Stomach (tissue), 9 donors: Measurements from ENCODE around the gene ATAD3A. TPM values are rescaled to one million over a fixed set of nuclear protein-coding genes. Genes with fewer than 3 reads are reported as not detected.
"Not testable (repeated sequence)": the region's sequence is repeated elsewhere in the genome, so short reads cannot be mapped to it uniquely, and the experiment has no call there.

Experiments used
- DNase-seq, 2 donors: peaks; one replicate each; pipeline versions ENCODE4 v3.0.0 to v3.0.0-alpha.2; 2013 to 2019
- H3K27ac ChIP-seq, 5 donors: fragments of 200-600 bp in 4 of 5; sonication (generic) in 4 of 5; one replicate each; pipeline ENCODE4 v1.5.1; 2013 to 2019; ENCODE audit warnings: mild to moderate bottlenecking in 1 of 5, moderate library complexity in 1 of 5
- H3K27me3 ChIP-seq, 3 donors: fragments of 200-600 bp; sonication (generic); one replicate each; pipeline ENCODE4 v1.5.1; 2017 to 2019; ENCODE audit warnings: mixed run types in 1 of 3
- H3K36me3 ChIP-seq, 4 donors: fragments of 200-600 bp; sonication (generic); 1 replicate in 3 of 4; 2 replicates in 1 of 4; pipeline ENCODE4 v1.5.1; 2016 to 2019
- H3K4me1 ChIP-seq, 4 donors: fragments of 200-600 bp; sonication (generic); one replicate each; pipeline ENCODE4 v1.5.1; 2016 to 2019
- H3K4me3 ChIP-seq, 4 donors: fragments of 200-600 bp; sonication (generic) in 3 of 4; one replicate each; pipeline ENCODE4 v1.5.1; 2016 to 2019; ENCODE audit warnings: mild to moderate bottlenecking in 1 of 4
- H3K9me3 ChIP-seq, 4 donors: fragments of 200-600 bp; sonication (generic); one replicate each; pipeline ENCODE4 v1.5.1; 2016 to 2019
- EP300 ChIP-seq: sonication (generic); formaldehyde crosslinking; IDR thresholded peaks from one replicate; pipeline ENCODE4 v1.6.1; 2017; ENCODE audit warnings: antibody characterized with exemption
- POLR2A ChIP-seq, 4 donors: fragments of 450-650 bp; IDR thresholded peaks; one replicate each; pipeline ENCODE4 v1.6.1; 2016; ENCODE audit warnings: antibody characterized with exemption in 4 of 4, control low read depth in 2 of 4, mild to moderate bottlenecking in 1 of 4, moderate library complexity in 1 of 4
- POLR2AphosphoS5 ChIP-seq, 3 donors: sonication (generic); formaldehyde crosslinking; IDR thresholded peaks; one replicate each; pipeline ENCODE4 v1.6.1; 2016; ENCODE audit warnings: antibody characterized with exemption in 3 of 3
- WGBS, 5 donors: extraction: QIAGEN DNeasy Blood & Tissue Kit in 3 of 5; methylation state at CpG; one replicate each; pipeline versions ENCODE4 v1.1.5 to v1.1.7; 2013 to 2018; 5-methylcytosine and 5-hydroxymethylcytosine counted together
- intact Hi-C: fragments of 100-400 bp; cut with DNase I; formaldehyde crosslinking; loops from one replicate; pipeline ENCODE4 v1.15.1; 2023; ENCODE audit warnings: low total_unique reads
- polyA plus RNA-seq, 3 donors: library from polyadenylated mRNA; stranded (reverse); fragments of 200-250 nt; gene quantifications; one replicate each; pipeline ENCODE4 v1.2.3, GENCODE V29; 2013
- total RNA-seq, 5 donors: library from RNA; depleted of rRNA; stranded (reverse); fragments of >200 nt; gene quantifications; one replicate each; pipeline versions ENCODE4 v1.1.0 to v1.2.3, GENCODE V29; 2014 to 2016
- TF ChIP-seq, protein P1 (sequence below), 7 experiments: fragments of 450-650 bp in 4 of 7; fragments of 200-600 bp in 3 of 7; sonication (generic) in 3 of 7; IDR thresholded peaks; one replicate each; pipeline ENCODE4 v1.5.1; 2016 to 2019; ENCODE audit warnings: antibody characterized with exemption in 7 of 7, control low read depth in 2 of 7, mild to moderate bottlenecking in 1 of 7
- donor health status: healthy with polysubstance abuse.
- donor health status: Bipolar disorder and iron deficiency.
- donor health status: healthy.

The ATAD3A gene
- total and polyA plus RNA-seq, 8 donors = 10.6 to 92.1 (median 18.7) TPM

DNA sequence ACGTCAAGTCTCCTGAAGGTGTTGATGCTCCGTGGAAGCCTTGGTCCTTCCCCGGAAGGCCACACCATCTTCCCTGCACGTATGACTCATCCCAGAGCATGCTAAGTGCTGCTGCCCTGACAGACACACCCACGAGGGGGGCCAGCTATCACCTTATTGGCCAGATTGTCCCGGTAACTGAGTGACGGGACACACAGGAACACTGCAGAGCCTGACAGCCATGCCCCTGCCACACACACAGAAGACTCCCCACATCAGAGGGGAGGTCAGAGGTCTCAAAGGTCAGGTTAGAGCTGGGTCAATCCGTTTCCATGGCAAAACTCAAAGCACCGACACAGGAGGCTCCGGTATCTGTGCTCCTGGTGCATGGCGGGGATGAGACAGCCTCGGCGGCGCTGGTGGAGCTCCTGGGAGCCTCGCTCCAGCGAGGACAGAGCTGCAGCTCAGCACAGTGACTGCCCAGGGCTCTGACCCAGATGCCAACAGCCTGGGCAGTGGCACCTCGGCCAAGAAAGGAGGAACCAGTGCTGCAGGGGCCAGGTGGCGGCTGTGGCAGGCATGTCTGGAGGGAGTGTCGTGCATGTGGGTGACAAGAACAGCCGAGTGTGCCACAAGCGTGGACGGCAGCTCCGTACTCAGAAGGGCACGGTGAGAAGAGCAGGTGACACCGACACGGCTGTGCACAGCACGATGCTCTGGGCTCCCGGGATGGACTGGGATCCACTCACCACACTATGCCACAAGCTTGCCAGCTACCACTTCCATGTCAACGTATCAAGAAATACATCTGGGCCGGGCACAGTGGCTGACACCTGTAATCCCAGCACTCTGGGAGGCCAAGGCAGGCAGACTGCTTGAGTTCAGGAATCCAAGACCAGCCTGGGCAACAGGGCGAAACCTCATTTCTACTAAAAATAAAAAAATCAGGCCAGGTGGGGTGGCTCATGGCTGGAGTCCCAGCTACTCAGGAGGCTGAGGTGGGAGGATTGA lies 43.3 kb downstream of the ATAD3A start:
- intact Hi-C loops = no loop called here

DNA sequence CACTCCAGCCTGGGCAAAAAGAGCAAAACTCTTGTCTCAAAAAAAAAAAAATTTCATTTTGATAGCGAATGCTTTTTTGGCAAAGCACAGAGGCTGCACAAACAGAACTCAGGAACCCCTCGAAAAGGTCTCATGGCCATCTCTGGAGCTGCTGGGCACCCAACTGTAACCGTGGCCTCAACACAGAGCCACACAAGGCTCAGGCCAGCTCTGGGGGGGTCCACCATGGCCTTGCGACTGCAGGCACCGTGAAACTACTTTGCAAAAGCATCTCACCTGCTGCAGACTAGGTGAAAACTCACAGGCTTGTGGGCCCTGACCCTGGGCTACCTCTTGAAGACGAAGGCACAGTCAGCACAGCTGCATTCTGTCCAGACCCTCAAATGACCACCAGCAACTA lies 44.5 kb downstream of the ATAD3A start:
- TF ChIP-seq POLR2AphosphoS5 (IDR thresholded peaks at IDR 0.05) (no peak), EP300 (no peak), POLR2A (IDR thresholded peaks at IDR 0.05) (no peak)
- TF ChIP-seq, protein P1, sequence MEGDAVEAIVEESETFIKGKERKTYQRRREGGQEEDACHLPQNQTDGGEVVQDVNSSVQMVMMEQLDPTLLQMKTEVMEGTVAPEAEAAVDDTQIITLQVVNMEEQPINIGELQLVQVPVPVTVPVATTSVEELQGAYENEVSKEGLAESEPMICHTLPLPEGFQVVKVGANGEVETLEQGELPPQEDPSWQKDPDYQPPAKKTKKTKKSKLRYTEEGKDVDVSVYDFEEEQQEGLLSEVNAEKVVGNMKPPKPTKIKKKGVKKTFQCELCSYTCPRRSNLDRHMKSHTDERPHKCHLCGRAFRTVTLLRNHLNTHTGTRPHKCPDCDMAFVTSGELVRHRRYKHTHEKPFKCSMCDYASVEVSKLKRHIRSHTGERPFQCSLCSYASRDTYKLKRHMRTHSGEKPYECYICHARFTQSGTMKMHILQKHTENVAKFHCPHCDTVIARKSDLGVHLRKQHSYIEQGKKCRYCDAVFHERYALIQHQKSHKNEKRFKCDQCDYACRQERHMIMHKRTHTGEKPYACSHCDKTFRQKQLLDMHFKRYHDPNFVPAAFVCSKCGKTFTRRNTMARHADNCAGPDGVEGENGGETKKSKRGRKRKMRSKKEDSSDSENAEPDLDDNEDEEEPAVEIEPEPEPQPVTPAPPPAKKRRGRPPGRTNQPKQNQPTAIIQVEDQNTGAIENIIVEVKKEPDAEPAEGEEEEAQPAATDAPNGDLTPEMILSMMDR (IDR thresholded peaks at IDR 0.05) = no peak
- Histone ChIP-seq H3K27ac (no peak overlapping the region), H3K9me3 (no peaks in the 10 kb centered on the region), H3K36me3 (peaks cover 3 to 36% (median 21%) of the 10 kb centered on the region in 4 donors), H3K4me3 (no peak overlapping the region), H3K27me3 (no peaks in the 10 kb centered on the region), H3K4me1 (peaks cover 0 to 26% (median 7%) of the 10 kb centered on the region in 4 donors)
- 85 to 92% (median 88%) methylated on average over 4 to 6 of the region's 6 CpGs for WGBS, 5 donors
- intact Hi-C loops = no loop called here
- no peak for DNase-seq

More for the DNA sequence above, 43.3 kb downstream of the ATAD3A start:
- Histone ChIP-seq H3K9me3 (no peaks in the 10 kb centered on the region), H3K36me3 (peaks cover 0 to 24% (median 9%) of the 10 kb centered on the region in 4 donors), H3K4me1 (peaks cover 0 to 35% (median 14%) of the 10 kb centered on the region in 4 donors), H3K4me3 (no peak overlapping the region), H3K27me3 (no peaks in the 10 kb centered on the region), H3K27ac (peak overlapping the region in 1 of 5 donors; percentile 29)
- 68 to 72% (median 69%) methylated on average over 23 to 31 of the region's 31 CpGs for WGBS, 5 donors
- TF ChIP-seq POLR2AphosphoS5 (IDR thresholded peaks at IDR 0.05) (no peak), EP300 (no peak), POLR2A (IDR thresholded peaks at IDR 0.05) (no peak)
- TF ChIP-seq, protein P1 (IDR thresholded peaks at IDR 0.05) = no peak
- DNase-seq = peak in 1 of 2 donors; percentile 41

DNA sequence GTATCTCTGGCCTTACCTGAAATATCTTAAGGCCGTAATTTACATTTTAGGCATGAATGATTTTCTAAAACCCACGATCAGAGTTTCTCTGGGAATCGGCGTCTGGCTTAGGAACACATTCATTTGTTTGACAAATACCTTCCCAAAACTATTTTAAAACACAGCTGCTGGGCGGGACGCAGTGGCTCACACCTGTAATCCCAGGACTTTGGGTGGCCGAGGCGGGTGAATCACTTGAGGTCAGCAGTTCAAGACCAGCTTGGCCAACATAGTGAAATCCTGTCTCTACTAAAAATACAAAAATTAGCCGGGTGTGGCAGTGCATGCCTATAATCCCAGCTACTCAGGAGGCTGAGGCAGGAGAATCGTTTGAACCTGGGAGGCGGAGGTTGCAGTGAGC lies 45.0 kb downstream of the ATAD3A start:
- H3K36me3 ChIP-seq = peaks cover 7 to 37% (median 25%) of the 10 kb centered on the region in 4 donors
- WGBS, 5 donors = 88 to 92% (median 90%) methylated on average over 11 of the region's 11 CpGs
- H3K9me3 ChIP-seq, DNase-seq, H3K4me3 ChIP-seq, H3K27ac ChIP-seq, H3K27me3 ChIP-seq, intact Hi-C loops: not testable (repeated sequence)
- H3K4me1 ChIP-seq = peaks cover 0 to 26% (median 7%) of the 10 kb centered on the region in 4 donors

DNA sequence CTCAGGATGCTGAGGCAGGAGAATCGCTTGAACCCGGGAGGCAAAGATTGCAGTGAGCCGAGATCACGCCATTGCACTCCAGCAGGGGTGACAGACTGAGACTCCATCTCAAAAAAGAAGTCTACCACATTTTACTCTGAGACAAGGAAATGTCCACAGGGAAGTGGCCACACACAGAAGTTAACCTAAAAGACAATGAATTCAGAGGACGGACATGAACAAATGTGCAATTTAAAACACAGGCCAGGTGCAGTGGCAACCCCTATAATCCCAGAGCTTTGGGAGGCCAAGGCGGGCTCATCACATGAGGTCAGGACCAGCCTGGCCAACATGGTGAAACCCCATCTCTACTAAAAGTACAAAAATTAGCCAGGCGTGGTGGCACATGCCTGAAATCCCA lies 45.7 kb downstream of the ATAD3A start:
- intact Hi-C loops, DNase-seq: not testable (repeated sequence)
- WGBS, 5 donors = 92 to 96% (median 94%) methylated on average over 7 of the region's 7 CpGs

DNA sequence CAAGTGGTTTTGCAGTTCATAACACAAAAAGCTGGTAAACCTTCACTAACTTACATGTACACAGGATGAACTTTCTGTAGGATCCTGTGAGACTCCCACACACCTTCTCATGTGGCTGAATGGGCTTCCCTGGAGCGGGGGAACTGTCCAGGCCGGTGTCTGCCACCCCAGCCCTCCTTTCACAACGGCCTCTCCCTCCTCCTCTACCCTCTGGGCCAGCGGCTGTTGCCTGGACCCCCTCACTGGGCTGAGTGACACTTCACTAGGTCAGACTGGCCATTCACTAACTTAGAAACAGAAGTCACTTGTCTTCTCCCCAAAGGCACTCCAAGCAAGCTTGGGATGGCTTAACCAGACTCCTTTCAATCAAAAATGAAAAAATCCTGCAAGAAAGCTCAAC lies 46.6 kb downstream of the ATAD3A start:
- H3K36me3 ChIP-seq = peaks cover 22 to 50% (median 41%) of the 10 kb centered on the region in 4 donors
- H3K9me3 ChIP-seq = no peaks in the 10 kb centered on the region
- no peak for TF ChIP-seq POLR2AphosphoS5 (IDR thresholded peaks at IDR 0.05)
- TF ChIP-seq EP300 = no peak
- TF ChIP-seq, protein P1 (IDR thresholded peaks at IDR 0.05) = no peak
- TF ChIP-seq POLR2A (IDR thresholded peaks at IDR 0.05) = no peak
- no peak overlapping the region for H3K4me3 ChIP-seq
- H3K4me1 ChIP-seq = peaks cover 0 to 27% (median 7%) of the 10 kb centered on the region in 4 donors
- no peak overlapping the region for H3K27ac ChIP-seq
- 59 to 84% (median 76%) methylated on average over 4 of the region's 4 CpGs for WGBS, 5 donors
- intact Hi-C loops = no loop called here
- H3K27me3 ChIP-seq = no peaks in the 10 kb centered on the region
- no peak for DNase-seq

More for the DNA sequence above, 45.7 kb downstream of the ATAD3A start:
- not testable (repeated sequence) for H3K27me3 ChIP-seq, H3K4me3 ChIP-seq, H3K9me3 ChIP-seq, H3K27ac ChIP-seq
- H3K36me3 ChIP-seq = peaks cover 14 to 41% (median 32%) of the 10 kb centered on the region in 4 donors
- peaks cover 0 to 26% (median 7%) of the 10 kb centered on the region in 4 donors for H3K4me1 ChIP-seq
